Right lobe of liver (tissue), 6 donors: ENCODE data around the gene PTPN11. TPM values are rescaled to one million over a fixed set of nuclear protein-coding genes. Genes with fewer than 3 reads are reported as not detected.
"Not testable (repeated sequence)": the region's sequence is repeated elsewhere in the genome, so short reads cannot be mapped to it uniquely, and the experiment has no call there.

Source experiments
- ATAC-seq, 4 donors: fragments of 200-7000 bp; cut with Tn5 transposase; one replicate each; pipeline ENCODE4 v1.9.1; 2020; ENCODE audit warnings: mild to moderate bottlenecking in 4 of 4, moderate library complexity in 4 of 4
- DNase-seq, 3 donors: peaks; one replicate each; pipeline ENCODE4 v3.0.0-alpha.2; 2020
- H3K27ac ChIP-seq, 3 donors: fragments of 200-600 bp; one replicate each; pipeline ENCODE4 v1.8.0; 2022
- H3K27me3 ChIP-seq, 2 donors: fragments of 200-600 bp; one replicate each; pipeline ENCODE4 v1.8.0; 2022
- H3K36me3 ChIP-seq, 4 donors: fragments of 200-600 bp; sonication (generic) in 1 of 4; one replicate each; pipeline versions ENCODE4 v1.5.1 to v1.8.0; 2017 to 2022; ENCODE audit warnings: control low read depth in 1 of 4
- H3K4me1 ChIP-seq, 4 donors: fragments of 200-600 bp; sonication (generic) in 1 of 4; one replicate each; pipeline versions ENCODE4 v1.5.1 to v1.8.0; 2017 to 2022; ENCODE audit warnings: control low read depth in 1 of 4
- H3K4me3 ChIP-seq, 3 donors: fragments of 200-600 bp; one replicate each; pipeline ENCODE4 v1.8.0; 2022
- H3K9me3 ChIP-seq, 4 donors: fragments of 200-600 bp; sonication (generic) in 1 of 4; one replicate each; pipeline versions ENCODE4 v1.5.1 to v1.8.0; 2017 to 2022; ENCODE audit warnings: control low read depth in 1 of 4
- POLR2A ChIP-seq: fragments of 450-650 bp; IDR thresholded peaks from one replicate; pipeline ENCODE4 v1.6.1; 2017; ENCODE audit warnings: antibody characterized with exemption, mild to moderate bottlenecking
- WGBS: methylation state at CpG from one replicate; pipeline ENCODE4 v1.1.6; 2018; ENCODE audit warnings: low coverage, low lambda C conversion rate; ENCODE audit not compliant: insufficient coverage; ENCODE audit errors: missing lambda C conversion rate; 5-methylcytosine and 5-hydroxymethylcytosine counted together
- intact Hi-C, 2 donors: fragments of 100-400 bp; cut with DNase I; formaldehyde crosslinking; loops; one replicate each; pipeline versions ENCODE4 v1.11.2 to v1.14.1; 2022
- total RNA-seq, 6 experiments: library from RNA; depleted of rRNA in 2 of 6; stranded (reverse); fragments of >200 nt in 2 of 6; fragmentation: NEBNext Ultra II Directional in 3 of 6; extraction: Animal tissue kit (Norgen Biotek cat#: 25700) in 3 of 6; gene quantifications; one replicate each; pipeline versions ENCODE4 v1.1.0 to v1.2.4, GENCODE V29; 2016 to 2023
- TF ChIP-seq, protein P1 (sequence below), 4 donors: fragments of 200-600 bp in 3 of 4; fragments of 450-650 bp in 1 of 4; IDR thresholded peaks; one replicate each; pipeline versions ENCODE4 v1.5.1 to v1.8.0; 2016 to 2022; ENCODE audit warnings: antibody characterized with exemption in 4 of 4, mild to moderate bottlenecking in 2 of 4
- donor health status: DM: no; HTN: yes; CAD: no.
- donor health status: DM: no; HTN: no; CAD: no.
- donor health status: DM: no; HTN: no; CAD: no.
- donor health status: DM: no; HTN: yes; CAD: no.
- donor health status: DM: no; HTN: yes; CAD: no.

Gene PTPN11
- total RNA-seq, 6 experiments from 2014 or later, result 66.4 to 77.7 (median 68.6) TPM

DNA sequence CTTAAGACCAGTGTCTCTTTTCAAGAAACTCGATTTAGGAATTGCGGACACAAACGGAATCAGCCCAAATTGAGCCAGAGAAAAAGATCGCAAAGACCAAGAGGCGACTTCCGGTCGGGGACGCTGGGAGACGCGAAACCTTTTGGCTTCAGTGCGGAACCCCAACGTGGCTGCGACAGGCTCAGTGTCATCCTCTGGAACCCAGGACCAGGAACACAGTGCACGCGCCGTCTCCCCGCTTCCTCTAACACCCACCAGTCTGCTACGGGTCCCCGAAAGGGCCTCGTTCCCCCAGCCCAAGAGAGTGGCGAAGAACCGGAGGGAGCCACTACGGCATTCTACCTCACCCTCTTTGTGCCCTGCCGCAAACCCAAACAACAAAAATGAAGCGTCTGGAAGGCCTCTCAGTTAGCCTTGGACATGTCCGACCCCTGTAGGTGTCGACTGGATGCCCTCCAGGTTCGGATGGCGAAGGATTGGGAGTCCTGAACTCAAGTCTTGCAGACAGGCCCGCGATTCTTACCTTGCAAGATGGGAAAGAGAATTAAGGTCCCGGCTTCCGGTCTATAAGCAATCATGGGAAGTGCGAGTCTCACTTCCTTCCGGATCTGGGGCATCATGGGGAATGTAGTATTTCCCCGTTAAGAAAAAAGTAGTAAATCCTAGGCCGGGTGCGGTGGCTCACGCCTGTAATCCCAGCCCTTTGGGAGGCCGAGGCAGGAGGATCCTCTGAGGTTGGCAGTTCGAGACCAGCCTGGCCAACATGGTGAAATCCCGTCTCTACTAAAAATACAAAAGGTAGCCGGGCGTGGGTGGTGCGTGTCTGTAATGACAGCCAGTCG is 9.5 kb upstream of the PTPN11 start, which contains the start of gene RPL6:
Gene RPL6 (minus strand): TSS at position 542 of the 842 bp plus-strand sequence. CDS start 949 bp downstream, outside the sequence.
- Histone ChIP-seq H3K9me3 (no peaks in the 10 kb centered on the region), H3K27ac (peak within 1 kb of the TSS; percentile 71 to 77 (median 73)), H3K36me3 (peaks cover 10 to 39% (median 26%) of the 10 kb centered on the region in 4 donors), H3K4me1 (peaks cover 0 to 29% (median 4%) of the 10 kb centered on the region in 4 donors), H3K4me3 (peak within 1 kb of the TSS; percentile 57 to 86 (median 83)), H3K27me3 (no peaks in the 10 kb centered on the region)
- WGBS, result 3% methylated on average over 28 of the region's 46 CpGs
- peak; percentile 56 to 82 (median 70) for DNase-seq
- peak; percentile 83 for TF ChIP-seq POLR2A
- TF ChIP-seq, protein P1, sequence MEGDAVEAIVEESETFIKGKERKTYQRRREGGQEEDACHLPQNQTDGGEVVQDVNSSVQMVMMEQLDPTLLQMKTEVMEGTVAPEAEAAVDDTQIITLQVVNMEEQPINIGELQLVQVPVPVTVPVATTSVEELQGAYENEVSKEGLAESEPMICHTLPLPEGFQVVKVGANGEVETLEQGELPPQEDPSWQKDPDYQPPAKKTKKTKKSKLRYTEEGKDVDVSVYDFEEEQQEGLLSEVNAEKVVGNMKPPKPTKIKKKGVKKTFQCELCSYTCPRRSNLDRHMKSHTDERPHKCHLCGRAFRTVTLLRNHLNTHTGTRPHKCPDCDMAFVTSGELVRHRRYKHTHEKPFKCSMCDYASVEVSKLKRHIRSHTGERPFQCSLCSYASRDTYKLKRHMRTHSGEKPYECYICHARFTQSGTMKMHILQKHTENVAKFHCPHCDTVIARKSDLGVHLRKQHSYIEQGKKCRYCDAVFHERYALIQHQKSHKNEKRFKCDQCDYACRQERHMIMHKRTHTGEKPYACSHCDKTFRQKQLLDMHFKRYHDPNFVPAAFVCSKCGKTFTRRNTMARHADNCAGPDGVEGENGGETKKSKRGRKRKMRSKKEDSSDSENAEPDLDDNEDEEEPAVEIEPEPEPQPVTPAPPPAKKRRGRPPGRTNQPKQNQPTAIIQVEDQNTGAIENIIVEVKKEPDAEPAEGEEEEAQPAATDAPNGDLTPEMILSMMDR (IDR thresholded peaks at IDR 0.05), result no peak
- peak; percentile 89 to 93 (median 91) for ATAC-seq
- intact Hi-C loops, result no loop called here

DNA sequence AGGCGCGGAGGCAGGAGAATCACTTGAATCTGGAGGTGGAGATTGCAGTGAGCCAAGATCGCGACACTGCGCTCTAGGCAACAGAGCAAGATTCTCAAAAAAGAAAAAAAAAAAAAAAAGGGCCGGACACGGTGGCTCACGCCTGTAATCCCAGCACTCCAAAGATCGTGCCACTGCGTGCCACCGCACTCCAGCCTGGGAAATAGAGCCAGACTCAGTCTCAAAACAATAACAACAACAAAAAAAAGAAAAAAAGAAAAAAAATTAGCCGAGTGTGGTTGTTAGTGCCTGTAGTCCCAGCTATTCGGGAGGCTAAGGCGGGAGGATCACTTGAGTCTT is 8.9 kb upstream of the PTPN11 start:
- peaks cover 10 to 33% (median 20%) of the 10 kb centered on the region in 4 donors for H3K36me3 ChIP-seq
- peak overlapping the region in 2 of 3 donors; percentile 83 to 86 for H3K4me3 ChIP-seq
- TF ChIP-seq POLR2A, result no peak
- TF ChIP-seq, protein P1 (IDR thresholded peaks at IDR 0.05), result no peak
- peaks cover 0 to 34% (median 7%) of the 10 kb centered on the region in 4 donors for H3K4me1 ChIP-seq
- intact Hi-C loops, result no loop called here
- peak overlapping the region in 1 of 3 donors; percentile 77 for H3K27ac ChIP-seq
- 88% methylated on average over 12 of the region's 14 CpGs for WGBS
- no peaks in the 10 kb centered on the region for H3K27me3 ChIP-seq
- H3K9me3 ChIP-seq, result no peaks in the 10 kb centered on the region
- DNase-seq, result no peak
- no peak for ATAC-seq

DNA sequence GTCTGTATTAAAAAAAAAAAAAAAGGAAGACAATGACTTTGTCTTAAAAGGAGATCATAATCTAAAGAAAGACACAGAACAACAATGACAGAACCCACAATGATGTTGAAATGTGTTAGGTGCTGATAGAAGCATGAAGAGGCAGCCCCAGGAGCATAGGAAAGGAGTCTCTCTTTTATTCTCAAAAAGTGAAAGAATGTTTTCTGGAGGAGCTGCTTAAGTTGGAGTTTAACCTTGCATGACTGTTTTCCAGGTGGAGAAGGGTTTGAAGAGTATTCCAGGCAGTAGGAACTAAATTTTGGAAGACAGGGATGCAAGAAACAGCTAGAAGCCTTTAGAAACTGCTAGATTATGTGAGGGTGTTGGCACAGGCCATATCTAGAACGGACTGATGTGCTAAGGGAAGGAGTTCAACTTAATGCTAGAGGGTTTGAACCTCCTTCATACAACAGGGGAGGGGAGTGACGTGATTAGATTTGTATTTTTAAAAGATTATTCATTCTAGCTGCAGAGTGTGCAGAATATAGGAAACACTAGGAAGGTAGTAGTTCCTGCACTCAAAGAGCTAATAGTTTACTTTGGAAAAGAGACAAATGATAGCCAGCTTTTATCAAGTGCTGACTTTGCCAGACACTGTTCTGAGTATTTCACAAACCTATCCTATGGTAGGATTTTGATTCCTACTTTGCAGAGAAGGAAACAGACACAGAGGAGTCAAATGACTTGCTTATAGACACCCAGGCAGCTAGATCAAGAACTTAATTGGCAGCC is 4.7 kb upstream of the PTPN11 start:
- Histone ChIP-seq H3K4me3 (no peak overlapping the region), H3K27ac (peak overlapping the region in 2 of 3 donors; percentile 29 to 45), H3K27me3 (no peaks in the 10 kb centered on the region), H3K36me3 (no peaks in the 10 kb centered on the region), H3K9me3 (no peaks in the 10 kb centered on the region), H3K4me1 (peaks cover 0 to 36% (median 3%) of the 10 kb centered on the region in 4 donors)
- ATAC-seq (peak; percentile 35 to 48 (median 41)), DNase-seq (no peak)
- no peak for TF ChIP-seq POLR2A
- TF ChIP-seq, protein P1 (IDR thresholded peaks at IDR 0.05), result no peak
- intact Hi-C loops, result no loop called here
- 24% methylated on average over 2 of the region's 2 CpGs for WGBS

DNA sequence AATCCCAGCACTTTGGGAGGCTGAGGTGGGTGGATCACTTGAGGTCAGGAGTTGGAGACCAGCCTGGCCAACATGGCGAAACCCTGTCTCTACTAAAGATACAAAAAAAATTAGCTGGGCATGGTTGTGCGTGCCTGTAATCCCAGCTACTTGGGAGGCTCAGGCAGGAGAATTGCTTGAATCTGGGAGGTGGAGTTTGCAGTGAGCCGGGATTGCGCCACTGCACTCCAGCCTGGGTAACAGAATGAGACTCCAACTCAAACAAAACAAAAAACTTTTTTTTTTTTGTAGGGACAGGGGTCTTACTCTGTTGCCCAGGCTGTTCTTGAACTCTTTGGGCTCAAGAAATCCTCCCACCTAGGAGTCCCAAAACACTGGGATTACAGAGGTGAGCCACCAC is 3.3 kb upstream of the PTPN11 start:
- H3K36me3 ChIP-seq, H3K9me3 ChIP-seq, H3K27me3 ChIP-seq, H3K4me3 ChIP-seq, ATAC-seq, intact Hi-C loops, H3K27ac ChIP-seq: not testable (repeated sequence)
- peaks cover 0 to 40% (median 7%) of the 10 kb centered on the region in 4 donors for H3K4me1 ChIP-seq
- DNase-seq, result peak in 1 of 3 donors; percentile 66
- 30% methylated on average over 4 of the region's 4 CpGs for WGBS
